A673 (cell line): ENCODE data around the gene KIAA0825.

Source experiments
- EZH2 ChIP-seq: fragments of 200-600 bp; sonication (generic); IDR thresholded peaks from 2 replicates; pipeline ENCODE4 v1.6.1; 2017; ENCODE audit warnings: borderline replicate concordance, low read depth, mild to moderate bottlenecking, mixed read lengths, antibody characterized with exemption, low read length; ENCODE audit not compliant: poor library complexity, severe bottlenecking
- TF ChIP-seq, protein P1 (sequence below): fragments of 300-800, 200-600 bp; sonication (generic); conservative IDR thresholded peaks from 2 replicates; pipeline ENCODE4 v1.5.1; 2017; ENCODE audit warnings: low read depth, mild to moderate bottlenecking, antibody characterized with exemption, low read length, moderate library complexity, mixed read lengths

DNA sequence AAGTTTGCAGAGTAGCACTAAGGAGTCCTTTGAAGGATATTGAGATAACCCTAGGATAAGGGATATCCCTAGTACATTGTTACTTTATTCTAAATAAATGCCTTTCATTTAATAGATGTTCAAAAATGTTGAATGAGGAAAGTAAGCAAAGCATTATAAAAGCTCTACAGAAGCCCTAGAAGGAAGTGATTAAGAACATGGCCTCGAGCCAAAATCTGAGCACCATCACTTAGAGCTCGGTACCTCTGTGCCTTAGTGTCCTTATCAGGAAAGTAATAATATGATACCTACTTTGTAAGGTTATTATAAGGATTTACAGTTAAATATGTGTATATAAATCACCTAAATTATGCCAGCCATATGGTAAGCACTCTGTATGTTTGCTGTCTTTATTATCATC is 242.6 kb downstream of the KIAA0825 start:
- TF ChIP-seq, protein P1, sequence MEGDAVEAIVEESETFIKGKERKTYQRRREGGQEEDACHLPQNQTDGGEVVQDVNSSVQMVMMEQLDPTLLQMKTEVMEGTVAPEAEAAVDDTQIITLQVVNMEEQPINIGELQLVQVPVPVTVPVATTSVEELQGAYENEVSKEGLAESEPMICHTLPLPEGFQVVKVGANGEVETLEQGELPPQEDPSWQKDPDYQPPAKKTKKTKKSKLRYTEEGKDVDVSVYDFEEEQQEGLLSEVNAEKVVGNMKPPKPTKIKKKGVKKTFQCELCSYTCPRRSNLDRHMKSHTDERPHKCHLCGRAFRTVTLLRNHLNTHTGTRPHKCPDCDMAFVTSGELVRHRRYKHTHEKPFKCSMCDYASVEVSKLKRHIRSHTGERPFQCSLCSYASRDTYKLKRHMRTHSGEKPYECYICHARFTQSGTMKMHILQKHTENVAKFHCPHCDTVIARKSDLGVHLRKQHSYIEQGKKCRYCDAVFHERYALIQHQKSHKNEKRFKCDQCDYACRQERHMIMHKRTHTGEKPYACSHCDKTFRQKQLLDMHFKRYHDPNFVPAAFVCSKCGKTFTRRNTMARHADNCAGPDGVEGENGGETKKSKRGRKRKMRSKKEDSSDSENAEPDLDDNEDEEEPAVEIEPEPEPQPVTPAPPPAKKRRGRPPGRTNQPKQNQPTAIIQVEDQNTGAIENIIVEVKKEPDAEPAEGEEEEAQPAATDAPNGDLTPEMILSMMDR, result no peak
- TF ChIP-seq EZH2, result no peak
